Testis (tissue), 3 donors: ENCODE data around the gene ESRRB. TPM values are rescaled to one million over a fixed set of nuclear protein-coding genes. Genes with fewer than 3 reads are reported as not detected.

ENCODE experiments used
- DNase-seq: peaks from one replicate; pipeline ENCODE4 v3.0.0-alpha.2; 2019
- H3K27ac ChIP-seq, 2 donors: fragments of 200-600 bp; sonication (generic); one replicate each; pipeline ENCODE4 v1.5.1; 2019
- H3K27me3 ChIP-seq: fragments of 200-600 bp; sonication (generic); one replicate; pipeline ENCODE4 v1.5.1; 2019
- H3K36me3 ChIP-seq: fragments of 200-600 bp; sonication (generic); one replicate; pipeline ENCODE4 v1.5.1; 2017; ENCODE audit warnings: low read depth; ENCODE audit errors: missing control alignments
- H3K4me1 ChIP-seq: fragments of 200-600 bp; sonication (generic); one replicate; pipeline ENCODE4 v1.5.1; 2019
- H3K4me3 ChIP-seq, 2 donors: fragments of 200-600 bp; sonication (generic); one replicate each; pipeline ENCODE4 v1.5.1; 2017 to 2019
- H3K9me3 ChIP-seq: fragments of 200-600 bp; sonication (generic); one replicate; pipeline ENCODE4 v1.5.1; 2017
- CTCF ChIP-seq, 3 experiments: fragments of 450-650 bp in 2 of 3; fragments of 200-600 bp in 1 of 3; sonication (generic) in 1 of 3; IDR thresholded peaks; one replicate each; pipeline ENCODE4 v1.5.1; 2016 to 2019; ENCODE audit warnings: antibody characterized with exemption in 3 of 3, mild to moderate bottlenecking in 2 of 3, moderate library complexity in 1 of 3
- POLR2A ChIP-seq: fragments of 450-650 bp; IDR thresholded peaks from one replicate; pipeline ENCODE4 v1.6.1; 2017; ENCODE audit warnings: antibody characterized with exemption, mild to moderate bottlenecking, moderate library complexity
- WGBS, 2 donors: methylation state at CpG; one replicate each; pipeline ENCODE4 v1.1.5; 2018; 5-methylcytosine and 5-hydroxymethylcytosine counted together
- intact Hi-C: fragments of 100-400 bp; cut with DNase I; formaldehyde crosslinking; loops from one replicate; pipeline ENCODE4 v1.15.1; 2023; ENCODE audit warnings: low total_unique reads
- polyA plus RNA-seq: library from polyadenylated mRNA; stranded (reverse); fragments of 350-450 nt; fragmentation: Illumina TruSeq; extraction: RNeasy Lipid Tissue Mini Kit (QIAGEN cat#74804); gene quantifications from one replicate; pipeline ENCODE4 v1.2.3, GENCODE V29; 2014; ENCODE audit warnings: low read depth, low replicate concordance; ENCODE audit not compliant: insufficient read depth
- total RNA-seq, 2 donors: library from RNA; depleted of rRNA; stranded (reverse); fragments of >200 nt; gene quantifications; one replicate each; pipeline ENCODE4 v1.2.3, GENCODE V29; 2016

The ESRRB gene
- total and polyA plus RNA-seq, 3 donors from 2014 or later = 2.5 to 3.3 (median 2.8) TPM

DNA sequence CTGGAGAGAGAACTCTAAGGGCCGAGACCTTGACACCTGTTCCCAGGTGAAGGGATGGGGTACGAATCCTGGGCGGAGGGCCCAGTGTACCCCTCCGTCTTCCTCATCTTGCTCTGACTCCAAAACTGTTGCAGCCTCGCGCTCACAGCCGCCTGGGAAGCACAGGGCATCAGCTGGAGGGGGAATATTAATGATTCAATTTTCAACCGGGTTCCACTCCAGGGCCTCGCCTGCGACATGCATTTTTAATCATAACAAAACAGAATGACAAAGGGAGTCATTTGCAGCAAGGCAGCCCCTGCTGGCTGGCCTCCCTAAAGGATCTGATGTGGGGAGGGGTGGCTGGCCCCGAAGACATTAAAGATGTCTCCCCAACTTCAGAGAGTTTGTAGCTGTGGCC, 41.6 kb upstream of the ESRRB start:
- Histone ChIP-seq H3K27ac (no peak overlapping the region), H3K36me3 (no peaks in the 10 kb centered on the region), H3K27me3 (no peaks in the 10 kb centered on the region), H3K4me3 (no peak overlapping the region), H3K9me3 (no peaks in the 10 kb centered on the region), H3K4me1 (peaks cover 7% of the 10 kb centered on the region)
- no peak for DNase-seq
- TF ChIP-seq CTCF (IDR thresholded peaks at IDR 0.05) (no peak), POLR2A (no peak)
- intact Hi-C loops = no loop called here
- WGBS, 2 donors = 86 to 93% methylated on average over 10 to 11 of the region's 11 CpGs

GRCh38 chr14:76336876-76337275, 39.1 kb upstream of the ESRRB start:
- H3K27me3 ChIP-seq = no peaks in the 10 kb centered on the region
- TF ChIP-seq POLR2A (no peak), CTCF (IDR thresholded peaks at IDR 0.05) (no peak)

DNA sequence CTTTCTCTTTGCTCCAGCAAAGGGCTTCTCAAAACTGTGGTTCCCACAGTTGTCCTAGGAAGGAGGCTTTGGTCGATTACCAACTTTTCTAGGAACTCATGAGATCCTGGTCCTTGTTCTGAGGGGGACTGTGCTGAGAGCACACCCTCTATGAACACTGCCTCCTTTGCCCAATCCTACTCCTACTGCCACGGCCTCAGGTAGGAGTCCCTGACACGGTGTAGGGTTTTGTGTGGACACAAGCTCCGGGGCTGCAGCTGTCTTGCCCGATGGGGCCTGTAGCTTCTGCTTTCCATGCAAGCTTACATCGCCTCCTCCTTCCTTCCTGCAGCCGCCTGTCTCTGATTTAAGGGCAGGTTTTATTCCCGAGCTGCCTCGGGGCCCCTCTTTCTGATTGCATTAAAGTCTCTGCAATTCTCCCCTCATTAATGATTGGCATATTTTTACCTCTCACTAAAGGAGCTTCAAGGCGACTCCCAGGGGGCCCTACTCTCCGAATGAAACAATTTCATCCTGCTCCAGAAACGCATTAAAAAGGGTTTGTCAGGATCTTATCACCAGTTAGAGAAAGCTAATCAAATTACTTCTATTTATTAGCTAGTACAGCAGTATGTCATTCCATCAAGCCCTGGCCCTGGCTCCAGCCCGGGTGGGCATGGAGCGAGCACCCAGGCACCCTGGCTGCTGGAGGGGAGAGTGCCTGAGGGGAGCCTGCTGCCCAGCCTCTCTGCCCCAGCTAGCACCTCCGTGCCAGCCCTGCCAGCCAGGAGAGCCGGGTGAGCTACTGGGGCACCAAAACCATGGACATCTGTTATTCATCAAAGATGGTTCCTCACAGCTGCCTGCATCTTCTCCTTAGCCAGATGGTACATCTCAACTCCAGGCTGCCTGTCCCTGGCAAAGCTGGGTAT, 38.0 kb upstream of the ESRRB start:
- H3K9me3 ChIP-seq = no peaks in the 10 kb centered on the region
- no peaks in the 10 kb centered on the region for H3K4me1 ChIP-seq
- 33 to 54% methylated on average over 16 of the region's 16 CpGs for WGBS, 2 donors
- TF ChIP-seq POLR2A (no peak), CTCF (IDR thresholded peaks at IDR 0.05) (no peak)
- no peak for DNase-seq
- H3K4me3 ChIP-seq = no peak overlapping the region
- intact Hi-C loops = no loop called here
- H3K36me3 ChIP-seq = no peaks in the 10 kb centered on the region
- no peak overlapping the region for H3K27ac ChIP-seq
- no peaks in the 10 kb centered on the region for H3K27me3 ChIP-seq

More at GRCh38 chr14:76336876-76337275, 39.1 kb upstream of the ESRRB start:
- H3K9me3 ChIP-seq = no peaks in the 10 kb centered on the region
- WGBS, 2 donors = 85 to 93% methylated on average over 8 of the region's 8 CpGs
- no peak overlapping the region for H3K27ac ChIP-seq
- DNase-seq = no peak
- H3K4me3 ChIP-seq = no peak overlapping the region
- no peaks in the 10 kb centered on the region for H3K36me3 ChIP-seq
- intact Hi-C loops = no loop called here
- no peaks in the 10 kb centered on the region for H3K4me1 ChIP-seq

DNA sequence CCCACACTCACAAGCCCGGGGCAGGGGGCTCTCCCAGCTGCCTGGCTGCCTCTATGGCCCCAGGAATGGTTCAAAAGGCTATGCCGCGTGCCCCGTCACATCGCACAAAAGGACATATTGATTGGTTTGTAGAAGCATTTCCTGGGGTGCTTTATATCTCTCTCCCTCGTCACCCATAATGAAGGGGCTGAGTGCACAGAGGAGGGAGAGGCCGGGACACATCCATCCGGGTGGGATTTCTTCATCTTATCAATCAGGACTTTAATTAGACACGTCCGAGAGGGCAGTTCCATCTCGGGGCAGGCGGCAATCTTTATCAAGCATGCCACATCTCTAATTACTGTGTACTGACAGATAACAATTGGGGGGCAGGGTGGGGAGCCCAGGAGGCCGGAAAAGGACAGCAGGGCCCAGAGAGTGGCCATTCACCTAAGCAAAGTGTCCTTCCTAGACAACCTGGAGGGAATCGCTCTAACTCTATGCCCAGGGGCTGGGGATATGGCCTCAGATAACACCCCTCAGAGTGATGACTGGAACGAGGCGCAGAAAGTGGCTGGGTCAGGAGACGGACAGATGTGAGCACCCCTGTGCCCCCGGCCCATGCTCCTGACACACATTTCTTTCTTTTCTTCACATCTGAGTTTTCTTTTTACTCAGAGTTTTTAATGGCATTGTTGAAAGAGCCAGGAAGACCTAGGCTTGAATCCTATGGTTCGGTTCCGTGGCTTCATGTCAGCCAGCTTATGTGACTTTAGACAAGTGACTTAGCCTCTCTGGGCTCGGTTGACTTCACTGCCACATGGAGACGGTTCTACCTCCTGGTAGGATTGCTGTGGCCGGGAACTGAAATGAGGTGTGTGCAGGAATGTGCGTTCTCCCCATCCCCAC, 36.0 kb upstream of the ESRRB start:
- intact Hi-C loops = no loop called here
- Histone ChIP-seq H3K27ac (no peak overlapping the region), H3K4me3 (no peak overlapping the region), H3K9me3 (no peaks in the 10 kb centered on the region), H3K4me1 (no peaks in the 10 kb centered on the region), H3K27me3 (no peaks in the 10 kb centered on the region), H3K36me3 (no peaks in the 10 kb centered on the region)
- DNase-seq = no peak
- 79 to 84% methylated on average over 24 of the region's 24 CpGs for WGBS, 2 donors
- TF ChIP-seq POLR2A = no peak
- TF ChIP-seq CTCF (IDR thresholded peaks at IDR 0.05) = no peak
